Smooth muscle cell of the brain vasculature (primary cell): ENCODE measurements around the gene SUPT6H.

Experiments
- DNase-seq: peaks from one replicate; pipeline ENCODE4 v3.0.0-alpha.2; 2012; ENCODE audit warnings: low read depth, low spot score

Gene SUPT6H

GRCh38 chr17:28702026-28702751 lies 40.2 kb downstream of the SUPT6H start:
- DNase-seq, result no peak

DNA sequence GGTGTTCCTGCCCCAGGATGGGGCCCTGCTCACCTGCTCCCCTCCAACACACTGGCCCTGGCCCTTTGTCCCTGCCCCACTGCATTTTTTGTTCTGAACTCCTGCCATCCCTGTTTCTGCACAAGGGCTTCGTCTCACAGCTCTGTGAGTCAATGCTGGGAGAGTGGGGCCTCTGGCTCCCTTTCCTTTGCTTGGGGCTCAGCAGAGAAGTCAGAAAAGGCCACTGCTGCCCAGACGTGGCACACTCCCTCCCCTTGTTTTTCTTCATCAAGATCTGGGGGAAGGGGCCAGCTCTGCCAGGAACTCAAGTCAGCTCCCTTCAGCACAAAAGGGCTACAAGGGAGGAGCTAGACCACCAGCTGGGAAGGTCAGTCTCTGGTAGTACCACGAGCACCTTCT lies 40.7 kb downstream of the SUPT6H start:
- DNase-seq, result no peak

- no peak for DNase-seq
These were observed 41.7 kb downstream of the SUPT6H start for GRCh38 chr17:28703552-28704218.

DNA sequence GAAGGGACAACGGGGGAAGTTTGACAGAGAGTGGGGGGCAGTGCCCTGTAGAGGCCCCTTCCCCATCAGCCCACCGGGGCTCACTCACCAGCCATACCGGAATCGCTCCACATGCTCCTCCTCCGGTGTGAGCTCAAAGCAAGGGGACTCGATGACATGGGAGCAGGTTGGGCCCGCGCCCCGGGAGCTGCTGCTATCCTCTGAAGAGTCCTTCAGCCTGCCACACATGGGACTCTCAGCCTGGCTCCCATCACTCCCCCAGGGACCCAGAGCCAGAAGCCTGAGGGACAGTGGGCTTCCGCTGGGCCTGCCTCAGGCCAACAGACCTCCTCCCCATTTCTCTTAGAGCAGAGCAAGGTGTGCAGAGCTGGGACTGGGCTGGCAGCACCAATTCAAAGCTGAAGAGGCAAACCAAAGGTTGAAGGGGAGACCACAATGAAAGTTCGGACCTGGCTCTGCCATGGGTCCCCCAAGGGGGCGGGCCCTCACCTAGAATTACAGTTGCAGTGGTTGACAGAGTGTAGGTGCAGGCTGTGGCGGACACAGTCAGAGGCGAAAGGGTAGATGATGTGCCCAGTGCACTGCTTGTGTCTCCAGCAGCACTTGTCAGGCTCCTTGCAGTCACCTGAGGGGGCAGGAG lies 42.3 kb downstream of the SUPT6H start:
- DNase-seq, result no peak

GRCh38 chr17:28705074-28705659 lies 43.2 kb downstream of the SUPT6H start:
- DNase-seq, result no peak

- no peak for DNase-seq
These were observed 43.8 kb downstream of the SUPT6H start for GRCh38 chr17:28705728-28706334.

GRCh38 chr17:28706471-28707338 lies 44.7 kb downstream of the SUPT6H start:
- no peak for DNase-seq

GRCh38 chr17:28707339-28707720 lies 45.3 kb downstream of the SUPT6H start:
- DNase-seq, result no peak

DNA sequence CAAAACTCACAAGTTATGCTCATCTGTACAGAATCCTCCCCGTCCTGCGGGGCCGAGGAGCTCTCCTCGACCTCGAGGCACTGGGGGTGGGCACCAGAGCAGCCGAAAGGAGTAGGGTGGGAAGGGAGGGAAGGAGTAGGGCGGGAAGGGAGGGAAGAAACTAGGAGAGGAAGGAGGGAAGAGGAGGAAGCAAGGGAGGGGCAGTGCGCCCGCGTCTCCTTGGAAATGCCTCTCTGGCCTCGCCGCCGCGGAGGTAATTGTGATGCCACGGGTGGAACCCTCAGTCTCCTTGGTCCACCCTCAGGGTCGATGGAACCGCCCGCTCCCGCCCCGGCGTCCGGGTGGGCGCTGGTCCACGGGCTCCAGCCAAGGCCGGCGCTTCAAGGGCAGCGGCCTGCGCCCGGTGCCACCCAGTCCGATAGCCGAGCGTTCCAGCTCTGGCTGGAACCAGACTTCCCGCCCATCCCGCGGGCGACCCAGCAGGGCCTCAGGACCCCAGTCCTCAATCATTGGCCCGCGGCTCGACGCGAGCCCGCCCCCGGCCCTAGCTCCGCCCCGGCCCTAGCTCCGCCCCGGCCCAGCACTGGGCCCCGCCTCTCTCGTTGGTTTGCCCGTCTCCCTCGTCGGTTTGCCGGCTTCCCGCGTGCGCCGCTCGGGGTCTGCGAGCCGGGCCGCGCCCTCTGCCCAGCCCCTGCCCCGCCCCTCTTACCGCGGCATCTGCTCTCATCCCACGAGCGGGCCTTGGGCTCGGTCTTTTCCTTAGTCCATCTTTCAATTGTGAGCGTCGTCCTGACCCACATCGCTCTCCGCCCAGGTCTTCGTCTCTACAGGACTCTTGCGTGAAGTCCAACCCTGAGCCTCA lies 49.1 kb downstream of the SUPT6H start:
- DNase-seq, result peak; percentile 81

DNA sequence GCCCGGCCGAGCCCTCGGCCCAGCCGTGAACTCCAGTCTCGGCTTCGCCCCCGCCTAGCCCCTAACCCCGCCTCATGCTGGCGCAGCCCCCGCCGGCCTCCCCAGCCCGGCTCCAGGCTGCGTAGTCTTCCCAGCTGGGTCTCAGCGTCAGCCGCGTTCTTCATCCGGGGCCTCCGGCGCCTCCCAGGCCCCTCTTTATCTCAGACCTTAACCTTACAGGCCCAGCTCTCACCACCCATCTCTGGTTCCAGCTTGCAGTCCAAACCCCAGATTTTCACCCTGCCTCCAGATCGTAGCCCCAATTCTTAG lies 49.7 kb downstream of the SUPT6H start, which contains the start of gene PROCA1:
TSS of gene PROCA1 (minus strand) at position 166 of the 309 bp plus-strand sequence. CDS start 228 bp downstream, outside the sequence.
- DNase-seq, result no peak

DNA sequence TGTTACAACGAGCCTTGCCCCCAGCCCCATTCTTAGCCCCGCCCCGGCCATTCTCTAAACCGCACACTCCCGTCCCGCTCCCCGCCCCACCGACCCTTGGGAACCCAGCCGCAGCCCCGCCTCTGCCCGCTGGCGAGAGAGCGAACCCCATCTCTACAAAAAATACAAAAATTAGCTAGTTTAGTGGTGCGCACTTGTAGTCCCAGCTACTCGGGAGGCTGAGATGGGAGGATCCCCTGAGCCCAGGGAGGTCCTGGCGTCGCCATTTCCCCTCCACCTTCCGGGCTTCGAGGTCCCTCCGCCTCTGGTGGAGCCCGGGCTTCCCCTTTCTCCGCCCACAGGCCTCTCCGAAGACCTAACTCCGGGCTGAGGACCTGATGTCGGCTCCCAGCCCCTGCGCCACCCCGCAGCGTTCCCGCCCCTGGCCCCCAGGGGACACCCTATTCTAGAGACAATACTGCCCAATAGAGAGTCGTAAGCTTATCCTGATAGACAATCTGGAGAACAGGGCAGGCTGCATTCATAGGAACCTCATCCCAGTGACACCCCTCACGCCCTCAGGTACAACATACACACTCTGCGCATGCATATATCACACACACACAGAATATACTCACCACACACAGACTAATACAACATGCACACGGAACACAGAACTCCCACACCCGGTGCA lies 50.2 kb downstream of the SUPT6H start:
- DNase-seq, result no peak

DNA sequence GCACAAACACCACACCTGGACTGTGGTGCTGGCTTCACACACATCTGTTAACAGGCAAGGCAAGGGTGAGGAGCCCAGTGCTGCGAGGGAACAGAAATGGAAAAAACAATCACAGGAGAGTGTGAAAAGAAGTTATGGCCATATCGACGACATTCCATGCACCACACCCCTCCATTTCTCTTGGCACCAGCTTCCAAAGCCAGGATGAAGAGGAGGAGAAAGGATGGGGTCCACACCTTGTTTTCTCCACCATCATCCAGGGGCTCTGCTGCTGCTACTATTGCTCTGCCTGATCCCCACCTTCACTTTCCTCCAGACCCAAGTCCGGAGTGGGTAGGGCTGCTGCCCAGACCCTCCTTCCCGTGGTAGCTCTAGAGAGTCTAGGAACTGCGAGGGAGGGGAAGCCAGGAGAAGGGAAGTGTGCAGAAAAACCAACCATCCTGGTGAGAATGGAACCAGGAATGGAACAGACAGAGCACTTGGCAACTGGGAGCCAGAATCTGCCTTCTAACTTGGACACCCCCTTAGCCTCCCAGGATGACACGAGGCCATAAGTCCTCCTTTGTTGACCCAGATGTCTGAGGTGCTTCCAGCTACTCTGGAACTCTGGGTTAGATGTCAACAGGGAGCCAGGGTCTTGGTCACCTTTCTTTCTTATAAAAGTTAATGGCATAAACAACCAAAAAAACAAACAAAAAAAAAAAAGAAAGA lies 50.9 kb downstream of the SUPT6H start:
- no peak for DNase-seq

DNA sequence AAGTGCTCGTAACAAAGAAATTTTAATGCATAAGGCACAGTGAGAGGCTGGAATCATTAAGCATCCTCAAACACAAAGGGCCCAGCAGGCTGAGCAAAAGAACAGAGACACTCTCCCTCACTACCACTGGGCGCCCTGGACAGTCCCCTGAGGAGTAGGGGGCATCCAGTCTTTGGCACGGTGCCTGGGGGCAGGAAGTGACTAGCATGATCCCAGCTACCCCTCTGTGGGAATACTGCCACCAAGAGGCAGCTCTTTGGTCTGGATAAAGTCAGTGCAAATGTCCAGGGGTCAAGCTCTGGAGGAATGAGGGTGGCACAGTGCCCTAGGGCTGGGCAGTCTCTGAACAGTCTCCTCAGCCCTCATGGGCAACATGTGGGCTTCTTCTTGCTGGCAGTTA lies 52.3 kb downstream of the SUPT6H start:
- DNase-seq, result no peak

GRCh38 chr17:28715217-28715616 lies 53.2 kb downstream of the SUPT6H start:
- DNase-seq, result no peak

GRCh38 chr17:28716740-28717577 lies 55.0 kb downstream of the SUPT6H start:
- no peak for DNase-seq

GRCh38 chr17:28717578-28718332 lies 55.8 kb downstream of the SUPT6H start, which contains the start of gene RAB34:
Gene RAB34, minus strand, starts transcription at chr17:28717868. Its CDS starts 602 bp downstream, at chr17:28717266.
- DNase-seq, result no peak

DNA sequence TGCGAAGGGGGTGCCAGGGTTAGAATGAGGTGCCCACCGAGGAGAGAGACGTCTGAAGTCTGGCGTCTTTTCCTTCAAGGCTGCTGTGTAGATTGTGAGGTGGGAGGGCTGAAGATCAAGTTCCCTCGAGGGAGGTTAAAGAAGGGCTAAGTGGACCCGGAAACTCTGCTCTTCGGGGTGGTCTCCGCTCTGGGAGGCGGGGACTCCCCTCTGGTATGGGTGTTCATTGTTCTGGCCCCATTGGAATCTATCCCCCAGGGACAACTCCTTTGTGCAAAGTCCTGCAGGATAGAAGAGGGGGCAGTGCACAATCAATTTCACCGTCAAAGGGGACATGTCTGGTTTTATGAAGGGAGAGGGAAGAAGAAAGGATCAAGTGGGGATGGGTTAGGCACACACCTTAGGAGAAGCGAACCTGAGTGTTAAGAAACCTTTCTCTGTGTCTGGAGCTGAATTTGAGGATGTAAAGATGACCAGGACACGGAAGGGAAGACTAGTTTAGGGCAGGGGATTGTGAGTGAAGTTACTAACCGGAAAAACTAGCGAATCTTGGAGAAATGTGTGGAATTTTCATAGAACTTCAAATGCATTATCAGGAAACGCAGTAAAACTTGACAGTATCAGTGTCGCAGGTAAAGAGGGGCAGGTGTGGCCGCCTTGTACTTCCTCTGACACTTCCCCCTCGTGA lies 56.5 kb downstream of the SUPT6H start:
- no peak for DNase-seq
